Measurements from ENCODE around the gene RPL15. TPM values are rescaled to one million over a fixed set of nuclear protein-coding genes. Genes with fewer than 3 reads are reported as not detected.
A peak's percentile ranks its signal among the peaks of the same experiment; 100 is the strongest.

The RPL15 gene
- total and polyA plus RNA-seq, 10 of the 15 experiments (the other 5 are each of a cell fraction or from before 2014, with no cell fraction given) = 2,885 to 10,761 (median 4,017) TPM

DNA sequence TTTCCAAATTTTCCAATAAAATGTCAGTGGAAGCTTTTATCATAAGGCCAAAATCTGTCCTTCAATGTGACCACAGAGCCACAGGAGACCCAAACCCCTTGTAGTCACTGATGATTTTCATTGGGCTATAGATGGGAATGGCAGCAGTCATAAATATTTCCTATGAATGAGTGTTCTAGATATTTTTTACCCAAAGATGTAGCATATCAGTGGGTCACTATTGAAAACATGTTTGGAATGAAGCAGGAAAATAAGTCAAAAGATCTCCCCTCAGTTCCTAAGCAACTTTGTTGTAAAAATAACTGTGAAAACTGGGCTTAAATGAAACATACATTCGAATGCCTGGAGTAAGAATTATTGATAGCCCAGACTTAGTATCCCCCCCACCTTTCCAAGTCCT lies 49.1 kb upstream of the RPL15 start:
- TF ChIP-seq MEF2A (IDR thresholded peaks at IDR 0.05; ENCODE audit: insufficient read depth, low read depth, low read length) = no peak
- TF ChIP-seq, protein P1, sequence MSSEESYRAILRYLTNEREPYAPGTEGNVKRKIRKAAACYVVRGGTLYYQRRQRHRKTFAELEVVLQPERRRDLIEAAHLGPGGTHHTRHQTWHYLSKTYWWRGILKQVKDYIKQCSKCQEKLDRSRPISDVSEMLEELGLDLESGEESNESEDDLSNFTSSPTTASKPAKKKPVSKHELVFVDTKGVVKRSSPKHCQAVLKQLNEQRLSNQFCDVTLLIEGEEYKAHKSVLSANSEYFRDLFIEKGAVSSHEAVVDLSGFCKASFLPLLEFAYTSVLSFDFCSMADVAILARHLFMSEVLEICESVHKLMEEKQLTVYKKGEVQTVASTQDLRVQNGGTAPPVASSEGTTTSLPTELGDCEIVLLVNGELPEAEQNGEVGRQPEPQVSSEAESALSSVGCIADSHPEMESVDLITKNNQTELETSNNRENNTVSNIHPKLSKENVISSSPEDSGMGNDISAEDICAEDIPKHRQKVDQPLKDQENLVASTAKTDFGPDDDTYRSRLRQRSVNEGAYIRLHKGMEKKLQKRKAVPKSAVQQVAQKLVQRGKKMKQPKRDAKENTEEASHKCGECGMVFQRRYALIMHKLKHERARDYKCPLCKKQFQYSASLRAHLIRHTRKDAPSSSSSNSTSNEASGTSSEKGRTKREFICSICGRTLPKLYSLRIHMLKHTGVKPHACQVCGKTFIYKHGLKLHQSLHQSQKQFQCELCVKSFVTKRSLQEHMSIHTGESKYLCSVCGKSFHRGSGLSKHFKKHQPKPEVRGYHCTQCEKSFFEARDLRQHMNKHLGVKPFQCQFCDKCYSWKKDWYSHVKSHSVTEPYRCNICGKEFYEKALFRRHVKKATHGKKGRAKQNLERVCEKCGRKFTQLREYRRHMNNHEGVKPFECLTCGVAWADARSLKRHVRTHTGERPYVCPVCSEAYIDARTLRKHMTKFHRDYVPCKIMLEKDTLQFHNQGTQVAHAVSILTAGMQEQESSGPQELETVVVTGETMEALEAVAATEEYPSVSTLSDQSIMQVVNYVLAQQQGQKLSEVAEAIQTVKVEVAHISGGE (CRISPR knock-in tag; IDR thresholded peaks at IDR 0.05) = no peak
- TF ChIP-seq, protein P2, sequence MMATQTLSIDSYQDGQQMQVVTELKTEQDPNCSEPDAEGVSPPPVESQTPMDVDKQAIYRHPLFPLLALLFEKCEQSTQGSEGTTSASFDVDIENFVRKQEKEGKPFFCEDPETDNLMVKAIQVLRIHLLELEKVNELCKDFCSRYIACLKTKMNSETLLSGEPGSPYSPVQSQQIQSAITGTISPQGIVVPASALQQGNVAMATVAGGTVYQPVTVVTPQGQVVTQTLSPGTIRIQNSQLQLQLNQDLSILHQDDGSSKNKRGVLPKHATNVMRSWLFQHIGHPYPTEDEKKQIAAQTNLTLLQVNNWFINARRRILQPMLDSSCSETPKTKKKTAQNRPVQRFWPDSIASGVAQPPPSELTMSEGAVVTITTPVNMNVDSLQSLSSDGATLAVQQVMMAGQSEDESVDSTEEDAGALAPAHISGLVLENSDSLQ (IDR thresholded peaks at IDR 0.05) = no peak
- no peak for TF ChIP-seq TARDBP (IDR thresholded peaks at IDR 0.05; ENCODE audit: borderline replicate concordance)
- TF ChIP-seq CHD1 (IDR thresholded peaks at IDR 0.05; ENCODE audit: low read depth, low read length) = no peak
- TF ChIP-seq, protein P3, sequence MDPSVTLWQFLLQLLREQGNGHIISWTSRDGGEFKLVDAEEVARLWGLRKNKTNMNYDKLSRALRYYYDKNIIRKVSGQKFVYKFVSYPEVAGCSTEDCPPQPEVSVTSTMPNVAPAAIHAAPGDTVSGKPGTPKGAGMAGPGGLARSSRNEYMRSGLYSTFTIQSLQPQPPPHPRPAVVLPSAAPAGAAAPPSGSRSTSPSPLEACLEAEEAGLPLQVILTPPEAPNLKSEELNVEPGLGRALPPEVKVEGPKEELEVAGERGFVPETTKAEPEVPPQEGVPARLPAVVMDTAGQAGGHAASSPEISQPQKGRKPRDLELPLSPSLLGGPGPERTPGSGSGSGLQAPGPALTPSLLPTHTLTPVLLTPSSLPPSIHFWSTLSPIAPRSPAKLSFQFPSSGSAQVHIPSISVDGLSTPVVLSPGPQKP (IDR thresholded peaks at IDR 0.05; ENCODE audit: low read depth, low read length) = no peak
- no peaks in the 10 kb centered on the region for H3K27me3 ChIP-seq (replicated peaks in 1 of 2; ENCODE audit: control insufficient read depth in 2 of 2, insufficient read depth in 2 of 2, low read length in 1 of 2)
- ChIA-PET SMC1A (ENCODE audit: uncharacterized antibody, unreplicated experiment) (interaction anchor here (1.6 to 3.8 kb wide), 4 partner anchors 31 to 59 kb away, joined by 3 to 24 read pairs (median 16); no protein-coding TSS in a partner anchor), CTCF (interaction anchor here (0.9 to 3.0 kb wide), 2 partner anchors 10 to 33 kb away, joined by 3 to 13 read pairs; no protein-coding TSS in a partner anchor), POLR2A (no interaction called here), RAD21 (ENCODE audit: unreplicated experiment) (no interaction called here)
- H4K20me1 ChIP-seq (ENCODE audit: control insufficient read depth, insufficient read depth) = no peaks in the 10 kb centered on the region
- no peak overlapping the region; the same call in 1 of the 2 replicates for H3K27ac ChIP-seq (ENCODE audit: control insufficient read depth, insufficient read depth)
- DNase-seq (ENCODE audit: low read depth, low spot score) = no peak
- FAIRE-seq = no peak
- ATAC-seq = no peak
- no peak overlapping the region for H3K4me2 ChIP-seq (ENCODE audit: control insufficient read depth, insufficient read depth)
- intact Hi-C loops (cut with micrococcal nuclease; ENCODE audit: unreplicated experiment) (loop anchor here (2.0 to 5.0 kb wide), 3 partner anchors 36 to 105 kb away; partner anchors contain the start of gene UBE2E1), in situ Hi-C loops (cut with MboI) (no loop called here)
- peaks cover 22% of the 10 kb centered on the region for H3K4me1 ChIP-seq (ENCODE audit: control insufficient read depth, insufficient read depth, low read length)
- H3K9me3 ChIP-seq (replicated peaks; ENCODE audit: control insufficient read depth, insufficient read depth, low read length) = no peaks in the 10 kb centered on the region
- no peak overlapping the region for H3K9ac ChIP-seq (ENCODE audit: control insufficient read depth, insufficient read depth, low read length)
- H3K36me3 ChIP-seq (ENCODE audit: control insufficient read depth in 2 of 2, insufficient read depth in 2 of 2, low read length in 1 of 2) = peaks cover 3 to 5% of the 10 kb centered on the region in 2 experiments; a peak in 2 of 4 replicates
- no peak overlapping the region for H3K4me3 ChIP-seq
- TSS peak; percentile 24 for BruUV-seq (replicated peaks)
- no peak overlapping the region for H2AFZ ChIP-seq (ENCODE audit: control insufficient read depth, low read depth, low read length)
- 95% methylated on average over 1 of the region's 1 CpG for WGBS (ENCODE audit: insufficient coverage, insufficient replicate concordance, low lambda C conversion rate, missing lambda C conversion rate)
- peaks cover 60% of the 10 kb centered on the region for H3K79me2 ChIP-seq (ENCODE audit: control insufficient read depth, insufficient read depth, low read length)
